HS-27A (cell line): ENCODE results near the gene TRIM75.
"Not testable (repeated sequence)": the region's sequence is repeated elsewhere in the genome, so short reads cannot be mapped to it uniquely, and the experiment has no call there.

Source experiments
- DNase-seq: peaks from one replicate; pipeline ENCODE4 v3.0.0-alpha.2; 2012; ENCODE audit warnings: low read depth, missing footprints

The TRIM75 gene

GRCh38 chr4:165077034-165077578, 23.4 kb downstream of the TRIM75 start:
- DNase-seq: no peak

DNA sequence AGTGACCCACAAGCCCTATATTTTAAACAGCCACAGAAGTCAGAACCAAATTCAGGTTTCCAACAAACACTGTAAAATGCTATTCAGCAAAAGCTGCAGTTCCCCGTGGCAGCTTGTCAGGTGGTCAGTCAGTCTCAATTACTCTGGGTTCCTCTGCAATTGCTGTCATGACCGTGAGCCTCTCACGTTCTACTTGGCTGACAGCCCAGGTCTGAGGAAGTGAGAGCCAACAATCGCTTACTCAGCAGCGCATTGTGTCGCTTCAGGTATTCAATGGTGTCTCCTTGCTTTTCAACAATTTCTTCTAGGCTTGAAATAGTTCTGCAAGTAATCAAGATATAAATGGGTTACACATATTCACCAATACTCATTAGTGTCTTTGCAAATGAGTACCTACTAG, 25.8 kb downstream of the TRIM75 start:
- no peak for DNase-seq

DNA sequence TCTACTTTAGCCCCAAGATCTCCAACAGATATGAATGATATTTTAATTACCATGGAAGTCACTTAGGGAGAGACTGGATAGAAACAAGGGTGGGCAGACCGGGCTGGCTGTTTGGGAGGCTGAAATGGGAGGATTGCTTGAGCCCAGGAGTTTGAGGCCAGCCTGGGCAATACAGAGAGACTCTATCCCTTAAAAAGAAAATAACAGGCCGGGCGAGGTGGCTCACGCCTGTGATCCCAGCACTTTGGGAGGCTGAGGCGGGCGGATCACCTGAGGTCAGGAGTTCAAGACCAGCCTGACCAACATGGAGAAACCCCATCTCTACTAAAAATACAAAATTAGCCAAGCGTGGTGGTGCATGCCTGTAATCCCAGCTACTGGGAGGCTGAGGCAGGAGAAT, 31.1 kb downstream of the TRIM75 start:
- not testable (repeated sequence) for DNase-seq

DNA sequence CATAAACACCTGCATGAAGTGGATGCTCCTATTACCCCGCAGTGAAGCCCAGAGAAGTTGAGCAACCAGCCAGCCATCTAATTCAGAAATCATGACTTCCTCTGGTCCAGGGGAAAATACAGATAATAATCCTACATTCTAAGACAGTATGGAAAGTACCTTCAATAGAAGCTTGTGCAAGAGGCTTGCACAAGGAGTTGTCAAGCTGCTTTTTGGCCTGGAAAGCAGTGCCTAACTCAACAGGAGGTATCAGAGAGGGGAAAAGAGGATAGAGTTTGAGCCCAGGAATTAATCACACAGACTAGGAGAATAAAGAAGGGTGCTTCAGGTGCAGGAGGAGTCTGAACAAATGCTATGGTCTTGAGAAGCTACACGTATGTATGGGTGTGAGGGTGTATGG, 32.3 kb downstream of the TRIM75 start:
- no peak for DNase-seq

GRCh38 chr4:165088366-165088765, 34.7 kb downstream of the TRIM75 start:
- no peak for DNase-seq

DNA sequence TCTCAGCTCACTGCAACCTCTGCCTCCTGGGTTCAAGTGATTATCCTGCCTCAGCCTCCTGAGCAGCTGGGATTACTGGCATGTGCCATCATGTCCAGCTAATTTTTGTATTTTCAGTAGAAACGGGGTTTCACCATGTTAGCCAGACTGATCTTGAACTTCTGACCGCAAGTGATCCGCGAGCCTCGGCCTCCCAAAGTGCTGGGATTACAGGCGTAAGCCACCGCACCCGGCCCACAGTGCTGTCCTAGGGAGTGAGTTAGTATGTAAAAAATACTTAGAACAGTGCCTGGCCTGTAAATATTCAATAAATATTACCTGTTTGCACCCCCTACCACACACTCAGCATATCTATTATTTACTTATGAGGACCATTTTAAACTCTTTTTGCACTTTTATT, 38.5 kb downstream of the TRIM75 start:
- not testable (repeated sequence) for DNase-seq

GRCh38 chr4:165094873-165095272, 41.2 kb downstream of the TRIM75 start:
- DNase-seq: no peak

- no peak for DNase-seq
Observed at GRCh38 chr4:165095291-165095690, 41.6 kb downstream of the TRIM75 start.

- DNase-seq: no peak
Observed at GRCh38 chr4:165096776-165097175, 43.1 kb downstream of the TRIM75 start.

DNA sequence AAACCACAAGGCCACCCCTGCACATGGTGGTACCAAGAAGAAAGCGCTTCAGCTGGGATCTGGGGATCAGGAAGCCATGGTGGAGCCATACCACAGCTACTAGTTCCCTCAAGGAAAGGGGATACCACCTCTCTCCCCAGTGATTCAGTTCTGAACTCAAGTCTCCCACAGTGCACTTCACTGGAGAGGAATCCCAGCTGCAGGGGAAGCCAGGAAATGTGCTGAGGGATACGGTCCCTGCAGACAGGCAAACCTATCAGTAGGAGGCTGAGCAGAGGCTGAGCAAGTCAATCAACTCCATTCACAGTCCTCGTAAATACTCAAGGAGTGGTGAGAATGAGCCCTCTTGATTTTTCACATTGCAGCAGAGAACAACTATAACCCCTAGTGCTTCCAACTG, 48.0 kb downstream of the TRIM75 start:
- no peak for DNase-seq

- DNase-seq: no peak
Observed at GRCh38 chr4:165106518-165106917, 52.9 kb downstream of the TRIM75 start.
